ENCODE results near the gene FAM83B. TPM values are rescaled to one million over a fixed set of nuclear protein-coding genes. Genes with fewer than 3 reads are reported as not detected.

Gene FAM83B
- total RNA-seq, 1 donor = 0.43 TPM

DNA sequence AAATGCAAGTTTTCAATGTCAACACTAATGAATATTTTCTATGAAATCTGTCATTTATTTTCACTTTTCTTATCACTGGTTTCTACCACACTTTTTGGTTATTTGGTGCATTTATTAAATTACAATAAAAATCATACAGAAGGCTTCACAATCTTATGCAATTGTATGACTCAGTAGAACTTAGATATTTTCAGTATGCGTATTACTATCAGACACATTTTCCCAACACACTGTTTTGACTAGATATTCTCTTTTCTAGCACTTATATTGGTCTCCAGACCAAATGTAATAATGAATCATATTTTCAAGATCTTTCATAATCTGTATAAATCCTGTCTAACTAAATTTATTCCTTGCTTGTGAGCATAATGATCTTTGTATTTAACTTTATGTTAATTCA, 74.1 kb downstream of the FAM83B start:
- H3K4me3 ChIP-seq (ENCODE audit: low read depth, low read length) = no peak overlapping the region
- TF ChIP-seq, protein P1, sequence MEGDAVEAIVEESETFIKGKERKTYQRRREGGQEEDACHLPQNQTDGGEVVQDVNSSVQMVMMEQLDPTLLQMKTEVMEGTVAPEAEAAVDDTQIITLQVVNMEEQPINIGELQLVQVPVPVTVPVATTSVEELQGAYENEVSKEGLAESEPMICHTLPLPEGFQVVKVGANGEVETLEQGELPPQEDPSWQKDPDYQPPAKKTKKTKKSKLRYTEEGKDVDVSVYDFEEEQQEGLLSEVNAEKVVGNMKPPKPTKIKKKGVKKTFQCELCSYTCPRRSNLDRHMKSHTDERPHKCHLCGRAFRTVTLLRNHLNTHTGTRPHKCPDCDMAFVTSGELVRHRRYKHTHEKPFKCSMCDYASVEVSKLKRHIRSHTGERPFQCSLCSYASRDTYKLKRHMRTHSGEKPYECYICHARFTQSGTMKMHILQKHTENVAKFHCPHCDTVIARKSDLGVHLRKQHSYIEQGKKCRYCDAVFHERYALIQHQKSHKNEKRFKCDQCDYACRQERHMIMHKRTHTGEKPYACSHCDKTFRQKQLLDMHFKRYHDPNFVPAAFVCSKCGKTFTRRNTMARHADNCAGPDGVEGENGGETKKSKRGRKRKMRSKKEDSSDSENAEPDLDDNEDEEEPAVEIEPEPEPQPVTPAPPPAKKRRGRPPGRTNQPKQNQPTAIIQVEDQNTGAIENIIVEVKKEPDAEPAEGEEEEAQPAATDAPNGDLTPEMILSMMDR (IDR thresholded peaks at IDR 0.05; ENCODE audit: insufficient read depth, low read depth, low read length) = no peak
- DNase-seq (ENCODE audit: low read depth) = no peak

- H3K4me3 ChIP-seq (ENCODE audit: low read depth, low read length) = no peak overlapping the region
- TF ChIP-seq, protein P1 (IDR thresholded peaks at IDR 0.05; ENCODE audit: insufficient read depth, low read depth, low read length) = no peak
- DNase-seq (ENCODE audit: low read depth) = no peak
Observed at GRCh38 chr6:54921891-54922290, 75.3 kb downstream of the FAM83B start.

GRCh38 chr6:54929245-54929909, 82.8 kb downstream of the FAM83B start:
- no peak overlapping the region for H3K4me3 ChIP-seq (ENCODE audit: low read depth, low read length)
- DNase-seq (ENCODE audit: low read depth) = no peak
- TF ChIP-seq, protein P1 (IDR thresholded peaks at IDR 0.05; ENCODE audit: insufficient read depth, low read depth, low read length) = no peak

GRCh38 chr6:54932622-54933021, 86.1 kb downstream of the FAM83B start:
- DNase-seq (ENCODE audit: low read depth) = no peak
- TF ChIP-seq, protein P1 (IDR thresholded peaks at IDR 0.05; ENCODE audit: insufficient read depth, low read depth, low read length) = no peak
- H3K4me3 ChIP-seq (ENCODE audit: low read depth, low read length) = no peak overlapping the region

DNA sequence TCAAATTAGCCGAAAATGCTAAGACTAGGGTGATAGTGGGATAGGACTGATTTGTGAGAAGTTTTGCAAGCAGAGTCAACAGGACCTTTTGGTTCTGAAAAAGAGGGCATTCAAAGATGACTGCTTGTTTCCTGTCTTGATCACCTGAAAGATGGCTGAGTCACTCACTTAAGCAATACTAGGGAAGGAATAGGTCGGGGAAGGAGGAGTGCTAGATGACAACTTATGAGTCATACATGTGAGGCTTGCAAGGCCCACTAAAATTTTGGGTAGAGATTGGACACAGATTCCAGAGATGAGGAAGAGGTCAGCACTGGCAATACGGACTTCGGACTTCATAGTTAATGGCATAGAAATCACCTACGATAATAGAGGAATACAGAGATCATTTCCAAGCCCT, 89.2 kb downstream of the FAM83B start:
- TF ChIP-seq, protein P1 (IDR thresholded peaks at IDR 0.05; ENCODE audit: insufficient read depth, low read depth, low read length) = no peak
- no peak overlapping the region for H3K4me3 ChIP-seq (ENCODE audit: low read depth, low read length)
- peak; percentile 68 for DNase-seq (ENCODE audit: low read depth)

- no peak overlapping the region for H3K4me3 ChIP-seq (ENCODE audit: low read depth, low read length)
- TF ChIP-seq, protein P1 (IDR thresholded peaks at IDR 0.05; ENCODE audit: insufficient read depth, low read depth, low read length) = no peak
- peak; percentile 60 for DNase-seq (ENCODE audit: low read depth)
Observed at GRCh38 chr6:54937371-54937770, 90.8 kb downstream of the FAM83B start.

GRCh38 chr6:54957698-54958097, 111.1 kb downstream of the FAM83B start:
- no peak overlapping the region for H3K4me3 ChIP-seq (ENCODE audit: low read depth, low read length)
- no peak for DNase-seq (ENCODE audit: low read depth)
- TF ChIP-seq, protein P1 (IDR thresholded peaks at IDR 0.05; ENCODE audit: insufficient read depth, low read depth, low read length) = no peak
